OCI-LY1 (cell line): ENCODE results near the gene OCRL.

ENCODE experiments used
- H2AFZ ChIP-seq: fragments of 200-600 bp; sonication (generic), shearing (Covaris generic); 2 replicates; pipeline ENCODE4 v1.6.0; 2014; ENCODE audit warnings: antibody characterized with exemption, mild to moderate bottlenecking, low read length
- H3F3A ChIP-seq: fragments of 200-600 bp; sonication (generic), shearing (Covaris generic); 2 replicates; pipeline ENCODE4 v1.6.0; 2014; ENCODE audit warnings: mild to moderate bottlenecking, antibody characterized with exemption, low read length, moderate library complexity; ENCODE audit not compliant: insufficient read depth
- H3K27ac ChIP-seq: fragments of 200-600 bp; sonication (generic); 2 replicates; pipeline ENCODE4 v1.5.1; 2014; ENCODE audit warnings: low read length, mixed run types, mild to moderate bottlenecking, low read depth; ENCODE audit not compliant: poor library complexity, severe bottlenecking
- H3K27me3 ChIP-seq: fragments of 200-600 bp; sonication (generic); 2 replicates; pipeline ENCODE4 v1.6.0; 2014; ENCODE audit warnings: antibody characterized with exemption, mild to moderate bottlenecking, low read length, moderate library complexity; ENCODE audit not compliant: insufficient read depth
- H3K36me3 ChIP-seq: fragments of 200-600 bp; sonication (generic); 2 replicates; pipeline ENCODE4 v1.6.1; 2014; ENCODE audit warnings: mild to moderate bottlenecking, antibody characterized with exemption, low read length, moderate library complexity, mixed read lengths; ENCODE audit not compliant: insufficient read depth
- H3K4me1 ChIP-seq: fragments of 200-600 bp; sonication (generic); 2 replicates; pipeline ENCODE4 v1.5.1; 2014; ENCODE audit warnings: mild to moderate bottlenecking, low read length, moderate library complexity; ENCODE audit not compliant: insufficient read depth, severe bottlenecking
- H3K4me2 ChIP-seq: fragments of 200-600 bp; sonication (generic), shearing (Covaris generic); 2 replicates; pipeline ENCODE4 v1.6.1; 2014; ENCODE audit warnings: low read length
- H3K4me3 ChIP-seq: fragments of 200-600 bp; sonication (generic); 2 replicates; pipeline ENCODE4 v1.5.1; 2014; ENCODE audit warnings: low read length, low read depth, mild to moderate bottlenecking, mixed read lengths; ENCODE audit not compliant: poor library complexity, severe bottlenecking
- H3K79me2 ChIP-seq: fragments of 200-600 bp; shearing (Covaris generic); 2 replicates; pipeline ENCODE4 v1.6.1; 2016; ENCODE audit warnings: mixed run types, low read length, mixed read lengths; ENCODE audit not compliant: insufficient read depth
- H3K9ac ChIP-seq: fragments of 200-600 bp; sonication (generic), shearing (Covaris generic); 2 replicates; pipeline ENCODE4 v1.6.1; 2014; ENCODE audit warnings: mild to moderate bottlenecking, low read length, mixed read lengths
- H3K9me2 ChIP-seq: fragments of 200-600 bp; sonication (generic), shearing (Covaris generic); 2 replicates; pipeline ENCODE4 v1.6.1; 2014; ENCODE audit warnings: low read depth, mild to moderate bottlenecking, low read length, mixed read lengths
- H3K9me3 ChIP-seq: fragments of 200-600 bp; shearing (Covaris generic); 2 replicates; pipeline ENCODE4 v1.6.1; 2014; ENCODE audit warnings: low read length, mixed read lengths
- H4K20me1 ChIP-seq: fragments of 200-600 bp; sonication (generic), shearing (Covaris generic); 2 replicates; pipeline ENCODE4 v1.6.0; 2016; ENCODE audit warnings: mild to moderate bottlenecking, low read length; ENCODE audit not compliant: insufficient read depth
- EZH2 ChIP-seq: fragments of 200-600 bp; sonication (generic), shearing (Covaris generic); IDR thresholded peaks from 2 replicates; pipeline ENCODE4 v1.8.0; 2017; ENCODE audit warnings: borderline replicate concordance, mixed run types, mild to moderate bottlenecking, antibody characterized with exemption, low read length, moderate library complexity, mixed read lengths
- TF ChIP-seq, protein P1 (sequence below): fragments of 200-600 bp; sonication (generic), shearing (Covaris generic); IDR thresholded peaks from 2 replicates; pipeline ENCODE4 v1.5.1; 2017; ENCODE audit warnings: mild to moderate bottlenecking, antibody characterized with exemption, low read length, moderate library complexity, mixed read lengths

The OCRL gene

DNA sequence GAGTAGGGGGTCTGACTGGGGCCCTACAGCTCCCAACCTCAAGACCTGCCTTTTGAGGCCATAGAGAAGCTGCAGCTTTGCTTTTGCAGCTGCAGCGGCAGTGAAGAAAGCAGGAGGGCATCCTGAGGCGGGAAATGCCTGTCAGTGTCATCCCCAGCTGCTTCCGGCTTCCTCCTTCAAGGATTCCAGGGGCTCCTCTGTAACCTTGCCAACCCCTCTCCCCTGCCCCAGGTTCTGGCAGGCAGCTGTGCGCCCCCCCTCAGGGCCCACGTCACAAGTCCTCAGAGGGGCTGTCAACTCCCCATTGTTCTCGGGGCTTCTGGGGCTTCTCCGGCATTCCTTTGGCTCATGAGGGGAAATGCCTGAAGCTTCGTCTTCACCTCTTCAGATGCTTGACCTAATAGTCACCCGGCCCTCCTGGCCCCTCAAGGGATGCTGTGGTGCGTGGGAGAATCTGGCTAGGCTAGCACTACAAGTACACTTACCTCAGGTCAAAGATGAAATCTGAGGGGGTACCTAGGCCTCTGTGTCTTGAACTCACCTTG is 82.8 kb downstream of the OCRL start:
- Histone ChIP-seq H3K4me2 (no peak overlapping the region), H3K9me3 (no peaks in the 10 kb centered on the region), H3K27me3 (no peaks in the 10 kb centered on the region), H3K9me2 (no peaks in the 10 kb centered on the region), H3K9ac (no peak overlapping the region), H3K36me3 (no peaks in the 10 kb centered on the region), H3K27ac (no peak overlapping the region), H3K4me1 (no peaks in the 10 kb centered on the region), H3K79me2 (no peaks in the 10 kb centered on the region), H4K20me1 (no peaks in the 10 kb centered on the region), H3F3A (no peaks in the 10 kb centered on the region), H3K4me3 (no peak overlapping the region), H2AFZ (no peak overlapping the region)
- TF ChIP-seq, protein P1, sequence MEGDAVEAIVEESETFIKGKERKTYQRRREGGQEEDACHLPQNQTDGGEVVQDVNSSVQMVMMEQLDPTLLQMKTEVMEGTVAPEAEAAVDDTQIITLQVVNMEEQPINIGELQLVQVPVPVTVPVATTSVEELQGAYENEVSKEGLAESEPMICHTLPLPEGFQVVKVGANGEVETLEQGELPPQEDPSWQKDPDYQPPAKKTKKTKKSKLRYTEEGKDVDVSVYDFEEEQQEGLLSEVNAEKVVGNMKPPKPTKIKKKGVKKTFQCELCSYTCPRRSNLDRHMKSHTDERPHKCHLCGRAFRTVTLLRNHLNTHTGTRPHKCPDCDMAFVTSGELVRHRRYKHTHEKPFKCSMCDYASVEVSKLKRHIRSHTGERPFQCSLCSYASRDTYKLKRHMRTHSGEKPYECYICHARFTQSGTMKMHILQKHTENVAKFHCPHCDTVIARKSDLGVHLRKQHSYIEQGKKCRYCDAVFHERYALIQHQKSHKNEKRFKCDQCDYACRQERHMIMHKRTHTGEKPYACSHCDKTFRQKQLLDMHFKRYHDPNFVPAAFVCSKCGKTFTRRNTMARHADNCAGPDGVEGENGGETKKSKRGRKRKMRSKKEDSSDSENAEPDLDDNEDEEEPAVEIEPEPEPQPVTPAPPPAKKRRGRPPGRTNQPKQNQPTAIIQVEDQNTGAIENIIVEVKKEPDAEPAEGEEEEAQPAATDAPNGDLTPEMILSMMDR, result no peak
- no peak for TF ChIP-seq EZH2

GRCh38 chrX:129626026-129626425 is 86.0 kb downstream of the OCRL start:
- Histone ChIP-seq H3K79me2 (no peaks in the 10 kb centered on the region), H3K4me1 (no peaks in the 10 kb centered on the region), H3K4me3 (no peak overlapping the region), H3F3A (no peaks in the 10 kb centered on the region), H4K20me1 (no peaks in the 10 kb centered on the region), H3K36me3 (no peaks in the 10 kb centered on the region), H2AFZ (no peak overlapping the region), H3K4me2 (no peak overlapping the region), H3K9me3 (no peaks in the 10 kb centered on the region), H3K27me3 (no peaks in the 10 kb centered on the region), H3K27ac (no peak overlapping the region), H3K9me2 (no peaks in the 10 kb centered on the region), H3K9ac (no peak overlapping the region)
- TF ChIP-seq, protein P1, result no peak
- TF ChIP-seq EZH2, result no peak

DNA sequence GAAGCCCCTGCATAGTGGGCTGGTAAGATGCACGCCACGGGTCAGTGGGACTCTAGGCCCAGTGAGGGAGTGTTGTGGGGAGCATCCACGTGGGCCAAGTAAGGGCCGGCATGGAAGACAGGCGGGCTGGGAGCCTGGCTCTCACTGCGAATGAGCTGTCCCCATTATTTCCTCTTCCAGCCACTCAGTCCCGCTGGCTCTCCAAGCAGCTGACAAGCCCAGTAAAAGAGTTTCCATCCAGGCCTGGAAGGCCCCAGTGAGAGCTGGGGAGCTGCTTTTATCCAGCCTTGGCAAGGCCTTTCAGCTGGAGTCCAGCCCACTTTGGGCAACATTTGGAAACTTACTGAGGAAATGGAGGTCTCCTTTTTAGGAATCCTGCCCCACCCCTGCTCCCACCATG is 89.8 kb downstream of the OCRL start:
- H3K36me3 ChIP-seq, result no peaks in the 10 kb centered on the region
- H3F3A ChIP-seq, result no peaks in the 10 kb centered on the region
- H4K20me1 ChIP-seq, result no peaks in the 10 kb centered on the region
- no peak overlapping the region for H3K9ac ChIP-seq
- no peak overlapping the region for H3K27ac ChIP-seq
- H3K4me2 ChIP-seq, result no peak overlapping the region
- H3K79me2 ChIP-seq, result no peaks in the 10 kb centered on the region
- TF ChIP-seq, protein P1, result no peak
- TF ChIP-seq EZH2, result no peak
- no peak overlapping the region for H2AFZ ChIP-seq
- H3K9me2 ChIP-seq, result no peaks in the 10 kb centered on the region
- H3K9me3 ChIP-seq, result no peaks in the 10 kb centered on the region
- H3K27me3 ChIP-seq, result no peaks in the 10 kb centered on the region
- H3K4me3 ChIP-seq, result no peak overlapping the region
- H3K4me1 ChIP-seq, result no peaks in the 10 kb centered on the region
